Measurements from ENCODE around the gene GSPT1. TPM values are rescaled to one million over a fixed set of nuclear protein-coding genes. Genes with fewer than 3 reads are reported as not detected.
"Not testable (repeated sequence)": the region's sequence is repeated elsewhere in the genome, so short reads cannot be mapped to it uniquely, and the experiment has no call there.

The GSPT1 gene
- 10 to 100 TPM; 38.6 to 55.3 (median 52.0) TPM for total RNA-seq

DNA sequence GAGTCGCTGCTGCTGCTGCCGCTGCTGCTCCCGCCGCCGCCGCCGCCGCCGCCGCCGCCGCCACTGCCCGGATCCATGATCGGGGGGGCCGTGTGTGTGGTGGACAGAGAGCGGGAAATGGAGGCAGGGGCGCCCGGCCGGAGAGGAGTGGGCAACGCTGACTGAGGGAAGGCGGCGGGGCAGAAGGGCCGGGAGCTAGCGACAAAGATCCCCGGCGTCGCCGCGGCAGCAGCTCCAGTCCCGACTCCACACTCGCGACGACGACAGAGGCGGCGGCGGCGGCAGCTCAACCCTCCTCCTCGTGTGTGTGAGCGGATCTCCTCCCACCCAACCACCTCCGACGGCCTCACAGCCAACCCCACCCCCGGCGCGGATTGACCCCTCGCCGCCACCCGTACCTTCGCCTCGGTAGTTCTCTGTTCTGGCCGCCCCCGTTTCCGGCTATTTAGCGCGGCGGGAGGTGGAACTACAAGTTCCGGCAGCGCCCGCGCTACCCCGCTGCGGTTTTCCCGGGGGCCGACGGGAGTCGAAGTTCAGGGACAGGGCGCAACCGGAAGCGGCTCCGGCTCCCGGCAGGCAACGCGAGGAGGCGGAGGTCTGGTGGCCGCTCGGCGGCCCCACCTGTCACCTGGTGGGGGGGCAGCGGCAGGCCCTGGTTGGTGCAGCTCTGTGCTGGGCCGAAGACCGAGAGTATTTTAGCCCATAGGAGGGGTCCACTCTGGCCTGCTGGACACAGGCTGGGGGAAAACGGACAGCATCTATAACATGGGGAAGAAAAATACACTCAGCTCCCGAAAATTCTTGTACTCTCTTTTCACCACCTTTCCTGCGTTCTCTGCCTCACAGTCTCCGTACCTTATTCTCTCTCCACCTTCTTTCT lies at the start of gene GSPT1:
GSPT1 (minus strand) TSS at position 313 of the 880 bp plus-strand sequence; CDS start at position 77, 236 bp downstream.
- peak within 1 kb of the TSS; percentile 93 for H3K4me3 ChIP-seq (ENCODE audit: low read depth, poor library complexity, severe bottlenecking)
- 1% methylated on average over 32 to 70 of the region's 84 CpGs for WGBS, 2 donors
- DNase-seq (ENCODE audit: low spot score in 2 of 2) = peak; percentile 99 to 100
- TF ChIP-seq CTCF (IDR thresholded peaks at IDR 0.05) (peak in 1 of 3 donors; percentile 78), POLR2A (IDR thresholded peaks at IDR 0.05) (peak in 1 of 2 donors; percentile 74)
- intact Hi-C loops (cut with DNase I; ENCODE audit: low total_unique reads) = loop anchor here (5.0 kb wide), 1 partner anchor 801 kb away; no protein-coding TSS in a partner anchor

DNA sequence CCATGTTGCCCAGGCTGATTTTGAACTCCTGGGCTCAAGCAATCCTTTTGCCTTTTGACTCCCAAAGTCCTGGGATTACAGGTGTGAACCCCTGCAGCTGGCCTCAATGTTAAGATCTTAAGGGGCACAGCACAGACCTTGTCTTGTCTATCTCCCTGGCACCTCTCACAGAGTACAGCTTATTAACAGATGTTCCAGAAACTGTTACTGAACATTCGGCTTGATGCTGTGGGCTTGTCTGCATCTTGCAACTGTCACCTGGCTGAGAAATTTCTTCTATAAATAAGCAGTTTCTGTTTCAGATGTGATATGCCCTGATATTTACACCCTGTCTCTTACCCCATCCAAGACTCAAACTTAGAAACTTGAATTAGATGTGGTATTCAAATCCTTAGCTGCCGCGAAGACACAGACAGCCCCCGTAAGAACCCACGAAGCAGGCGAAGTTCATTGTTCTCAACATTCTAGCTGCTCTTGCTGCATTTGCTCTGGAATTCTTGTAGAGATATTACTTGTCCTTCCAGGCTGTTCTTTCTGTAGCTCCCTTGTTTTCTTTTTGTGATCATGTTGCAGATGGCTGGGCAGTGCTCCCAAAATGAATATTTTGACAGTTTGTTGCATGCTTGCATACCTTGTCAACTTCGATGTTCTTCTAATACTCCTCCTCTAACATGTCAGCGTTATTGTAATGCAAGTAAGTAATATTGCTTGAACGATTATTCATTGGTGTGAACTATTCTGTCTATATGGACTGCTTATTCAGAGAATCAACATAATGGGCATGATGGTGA lies 49.2 kb upstream of the GSPT1 start, which contains the start of gene TNFRSF17:
TNFRSF17 (plus strand) TSS at position 450 of the 791 bp plus-strand sequence; CDS start at position 565, 115 bp downstream.
- intact Hi-C loops (cut with DNase I; ENCODE audit: low total_unique reads) = loop anchor here (10.0 kb wide), 1 partner anchor 100 kb away; no protein-coding TSS in a partner anchor
- H3K4me3 ChIP-seq (ENCODE audit: low read depth, poor library complexity, severe bottlenecking) = no peak within 1 kb of the TSS
- TF ChIP-seq POLR2A (IDR thresholded peaks at IDR 0.05) (no peak), CTCF (IDR thresholded peaks at IDR 0.05) (no peak)
- no peak for DNase-seq (ENCODE audit: low spot score in 2 of 2)
- 51 to 53% methylated on average over 9 of the region's 9 CpGs for WGBS, 2 donors

DNA sequence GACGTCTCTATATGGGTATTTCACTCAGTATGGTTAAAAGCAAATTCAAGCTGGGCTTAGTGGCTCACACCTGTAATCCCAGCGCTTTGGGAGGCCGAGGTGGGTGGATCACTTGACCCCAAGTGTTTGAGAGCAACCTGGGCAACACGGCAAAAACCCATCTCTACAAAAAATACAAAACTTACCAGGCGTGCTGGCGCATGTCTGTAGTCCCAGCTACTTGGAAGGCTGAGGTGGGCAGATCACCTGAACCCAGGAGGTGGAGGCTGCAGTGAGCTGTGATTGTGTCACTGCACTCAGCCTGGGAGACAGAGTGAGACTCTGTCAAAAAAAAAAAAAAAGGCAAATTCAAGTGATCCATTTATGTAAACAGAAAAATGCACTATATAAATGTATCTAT lies 48.0 kb upstream of the GSPT1 start:
- peak in 1 of 2 donors; percentile 50 for DNase-seq (ENCODE audit: low spot score in 2 of 2)
- H3K4me3 ChIP-seq (ENCODE audit: low read depth, poor library complexity, severe bottlenecking) = no peak overlapping the region
- TF ChIP-seq CTCF (IDR thresholded peaks at IDR 0.05) (no peak), POLR2A (IDR thresholded peaks at IDR 0.05) (no peak)
- intact Hi-C loops (cut with DNase I; ENCODE audit: low total_unique reads) = loop anchor here (10.0 kb wide), 1 partner anchor 101 kb away; no protein-coding TSS in a partner anchor
- 71 to 82% methylated on average over 6 of the region's 6 CpGs for WGBS, 2 donors

- intact Hi-C loops (cut with DNase I; ENCODE audit: low total_unique reads) = loop anchor here (10.0 kb wide), 1 partner anchor 102 kb away; no protein-coding TSS in a partner anchor
- WGBS, 2 donors = 92 to 94% methylated on average over 11 of the region's 11 CpGs
- not testable (repeated sequence) for H3K4me3 ChIP-seq (ENCODE audit: low read depth, poor library complexity, severe bottlenecking)
- peak in 1 of 2 donors; percentile 57 for DNase-seq (ENCODE audit: low spot score in 2 of 2)
These were observed 47.2 kb upstream of the GSPT1 start for GRCh38 chr16:11962978-11963377.

GRCh38 chr16:11962457-11962856 lies 46.7 kb upstream of the GSPT1 start:
- intact Hi-C loops (cut with DNase I; ENCODE audit: low total_unique reads) = loop anchor here (10.0 kb wide), 1 partner anchor 102 kb away; no protein-coding TSS in a partner anchor
- DNase-seq (ENCODE audit: low spot score in 2 of 2); H3K4me3 ChIP-seq (ENCODE audit: low read depth, poor library complexity, severe bottlenecking): not testable (repeated sequence)
- 85 to 97% methylated on average over 5 of the region's 5 CpGs for WGBS, 2 donors

DNA sequence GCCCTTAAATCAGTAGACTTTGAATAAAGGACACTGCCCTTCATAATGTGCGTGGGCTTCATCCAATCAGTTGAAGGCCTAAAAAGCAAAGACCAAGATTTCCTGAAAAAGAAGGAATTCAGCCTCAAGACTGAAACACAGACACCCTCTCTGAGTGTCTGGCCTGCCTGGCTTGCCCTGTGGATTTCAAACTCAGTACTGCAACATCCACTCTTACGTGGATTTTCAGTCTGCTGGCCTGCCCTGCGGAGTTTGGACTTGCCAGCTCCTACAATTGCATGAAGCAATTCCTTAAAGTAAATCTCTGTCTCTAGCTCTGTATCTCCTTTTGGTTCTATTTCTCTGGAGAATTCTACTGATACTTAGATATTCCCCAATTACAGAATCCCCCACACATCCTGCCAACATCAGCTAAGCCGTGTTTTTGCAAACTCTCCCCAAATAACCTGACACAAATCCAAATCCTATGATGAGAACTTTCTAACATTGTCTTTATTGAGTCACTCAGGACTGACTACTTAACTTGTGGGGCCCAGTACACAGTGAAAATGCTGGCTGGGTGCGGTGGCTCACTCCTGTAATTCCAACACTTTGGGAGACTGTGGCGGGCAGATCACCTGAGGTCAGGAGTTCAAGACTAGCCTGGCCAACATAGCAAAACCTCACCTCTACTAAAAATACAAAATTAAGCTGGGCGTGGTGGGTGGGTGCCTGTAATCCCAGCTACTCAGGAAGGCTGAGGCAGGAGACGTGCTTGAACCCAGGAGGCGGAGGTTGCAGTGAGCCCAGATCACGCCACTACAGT lies 42.0 kb upstream of the GSPT1 start:
- intact Hi-C loops (cut with DNase I; ENCODE audit: low total_unique reads) = no loop called here
- DNase-seq (ENCODE audit: low spot score in 2 of 2) = peak in 1 of 2 donors; percentile 70
- H3K4me3 ChIP-seq (ENCODE audit: low read depth, poor library complexity, severe bottlenecking) = no peak overlapping the region
- WGBS, 2 donors = 85 to 90% methylated on average over 10 of the region's 10 CpGs
- TF ChIP-seq CTCF (IDR thresholded peaks at IDR 0.05) = no peak
- TF ChIP-seq POLR2A (IDR thresholded peaks at IDR 0.05) = no peak
